PFSK-1 (cell line): ENCODE results near the gene SENP1.

ENCODE experiments used
- FOXP2 ChIP-seq: optimal IDR thresholded peaks from 2 replicates; pipeline ENCODE3; 2011; ENCODE audit warnings: borderline replicate concordance, control low read depth, inconsistent platforms; ENCODE audit not compliant: insufficient read depth; ENCODE audit errors: extremely low read length, extremely low read depth
- POLR2AphosphoS5 ChIP-seq: IDR thresholded peaks from 2 replicates; pipeline ENCODE4 v1.6.1; 2012; ENCODE audit warnings: low read depth, mild to moderate bottlenecking, control low read depth, low read length, moderate library complexity
- SIN3A ChIP-seq: IDR thresholded peaks from 2 replicates; pipeline ENCODE4 v1.6.1; 2012; ENCODE audit warnings: mild to moderate bottlenecking, low read length, moderate library complexity, borderline replicate concordance; ENCODE audit not compliant: insufficient read depth
- TAF1 ChIP-seq: IDR thresholded peaks from 2 replicates; pipeline ENCODE4 v1.6.1; 2012; ENCODE audit warnings: low read length, control low read depth, borderline replicate concordance; ENCODE audit not compliant: insufficient read depth
- TF ChIP-seq, protein P1 (sequence below), 2 experiments: IDR thresholded peaks; 2 replicates each; pipeline versions ENCODE4 v1.6.1 to v1.8.0; 2011 to 2012; ENCODE audit warnings: low read depth in 2 of 2, low read length in 2 of 2, control low read depth in 1 of 2, inconsistent platforms in 1 of 2, mild to moderate bottlenecking in 1 of 2, moderate library complexity in 1 of 2; ENCODE audit not compliant: insufficient read depth in 1 of 2

DNA sequence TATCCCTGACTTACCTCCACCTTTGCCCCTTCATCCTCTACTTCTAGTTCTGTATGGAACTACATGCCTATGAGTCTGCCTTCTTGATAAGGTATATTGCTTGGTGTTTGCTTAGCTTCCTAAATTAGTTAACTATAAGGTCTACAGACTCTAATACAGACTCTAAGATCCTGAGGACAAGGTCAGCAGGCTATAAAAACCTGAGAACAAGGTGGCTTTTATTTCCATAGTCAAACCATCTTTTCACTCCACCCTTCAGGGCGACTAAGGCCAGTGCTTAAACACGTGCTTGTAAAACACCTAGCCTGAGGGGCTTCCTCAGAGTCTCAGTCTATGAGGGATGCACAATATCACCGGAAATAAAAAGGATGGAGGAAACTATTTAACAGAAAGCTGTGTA, 65.5 kb downstream of the SENP1 start:
- TF ChIP-seq, protein P1, sequence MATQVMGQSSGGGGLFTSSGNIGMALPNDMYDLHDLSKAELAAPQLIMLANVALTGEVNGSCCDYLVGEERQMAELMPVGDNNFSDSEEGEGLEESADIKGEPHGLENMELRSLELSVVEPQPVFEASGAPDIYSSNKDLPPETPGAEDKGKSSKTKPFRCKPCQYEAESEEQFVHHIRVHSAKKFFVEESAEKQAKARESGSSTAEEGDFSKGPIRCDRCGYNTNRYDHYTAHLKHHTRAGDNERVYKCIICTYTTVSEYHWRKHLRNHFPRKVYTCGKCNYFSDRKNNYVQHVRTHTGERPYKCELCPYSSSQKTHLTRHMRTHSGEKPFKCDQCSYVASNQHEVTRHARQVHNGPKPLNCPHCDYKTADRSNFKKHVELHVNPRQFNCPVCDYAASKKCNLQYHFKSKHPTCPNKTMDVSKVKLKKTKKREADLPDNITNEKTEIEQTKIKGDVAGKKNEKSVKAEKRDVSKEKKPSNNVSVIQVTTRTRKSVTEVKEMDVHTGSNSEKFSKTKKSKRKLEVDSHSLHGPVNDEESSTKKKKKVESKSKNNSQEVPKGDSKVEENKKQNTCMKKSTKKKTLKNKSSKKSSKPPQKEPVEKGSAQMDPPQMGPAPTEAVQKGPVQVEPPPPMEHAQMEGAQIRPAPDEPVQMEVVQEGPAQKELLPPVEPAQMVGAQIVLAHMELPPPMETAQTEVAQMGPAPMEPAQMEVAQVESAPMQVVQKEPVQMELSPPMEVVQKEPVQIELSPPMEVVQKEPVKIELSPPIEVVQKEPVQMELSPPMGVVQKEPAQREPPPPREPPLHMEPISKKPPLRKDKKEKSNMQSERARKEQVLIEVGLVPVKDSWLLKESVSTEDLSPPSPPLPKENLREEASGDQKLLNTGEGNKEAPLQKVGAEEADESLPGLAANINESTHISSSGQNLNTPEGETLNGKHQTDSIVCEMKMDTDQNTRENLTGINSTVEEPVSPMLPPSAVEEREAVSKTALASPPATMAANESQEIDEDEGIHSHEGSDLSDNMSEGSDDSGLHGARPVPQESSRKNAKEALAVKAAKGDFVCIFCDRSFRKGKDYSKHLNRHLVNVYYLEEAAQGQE (IDR thresholded peaks at IDR 0.05; ENCODE audit: insufficient read depth in 1 of 2, low read depth in 2 of 2, low read length in 2 of 2), result no peak
- TF ChIP-seq POLR2AphosphoS5, result no peak
- TF ChIP-seq SIN3A, result no peak
- no peak for TF ChIP-seq TAF1
- no peak for TF ChIP-seq FOXP2
